Measurements from ENCODE around the gene TRIO.
"Not testable (repeated sequence)": the region's sequence is repeated elsewhere in the genome, so short reads cannot be mapped to it uniquely, and the experiment has no call there.

TRIO gene

DNA sequence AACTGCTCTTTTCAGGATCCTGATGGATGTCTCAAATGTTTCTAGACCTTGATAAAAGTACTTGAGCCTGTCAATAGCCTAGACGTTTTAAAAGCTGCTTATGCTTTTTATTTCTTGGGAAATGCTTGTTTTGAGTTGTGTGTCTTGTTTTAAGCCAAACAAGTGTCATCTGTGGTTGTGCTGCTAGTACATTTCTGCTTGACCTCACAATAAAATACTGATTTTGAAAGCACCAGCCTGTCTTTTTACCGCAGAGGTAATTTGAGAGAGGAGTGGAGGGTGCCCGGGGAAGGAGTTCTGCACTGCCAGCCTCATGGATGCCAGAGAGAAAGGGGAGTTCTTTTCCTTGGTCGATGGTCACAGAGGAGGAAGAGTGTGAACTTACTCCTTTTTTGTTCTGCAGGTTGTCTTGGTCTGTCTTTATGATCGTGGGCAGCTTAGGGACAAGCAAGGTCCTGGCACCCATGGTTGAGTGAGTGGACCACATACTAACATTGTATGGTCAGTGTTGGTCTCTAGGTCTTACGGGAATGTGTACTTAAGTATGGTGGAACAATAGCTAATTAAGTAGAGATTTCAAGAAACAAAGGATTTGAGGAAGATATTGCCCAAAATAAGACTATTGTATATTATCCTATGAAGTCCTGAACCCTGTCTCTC is 61.0 kb downstream of the TRIO start:
- TF ChIP-seq, protein P1, sequence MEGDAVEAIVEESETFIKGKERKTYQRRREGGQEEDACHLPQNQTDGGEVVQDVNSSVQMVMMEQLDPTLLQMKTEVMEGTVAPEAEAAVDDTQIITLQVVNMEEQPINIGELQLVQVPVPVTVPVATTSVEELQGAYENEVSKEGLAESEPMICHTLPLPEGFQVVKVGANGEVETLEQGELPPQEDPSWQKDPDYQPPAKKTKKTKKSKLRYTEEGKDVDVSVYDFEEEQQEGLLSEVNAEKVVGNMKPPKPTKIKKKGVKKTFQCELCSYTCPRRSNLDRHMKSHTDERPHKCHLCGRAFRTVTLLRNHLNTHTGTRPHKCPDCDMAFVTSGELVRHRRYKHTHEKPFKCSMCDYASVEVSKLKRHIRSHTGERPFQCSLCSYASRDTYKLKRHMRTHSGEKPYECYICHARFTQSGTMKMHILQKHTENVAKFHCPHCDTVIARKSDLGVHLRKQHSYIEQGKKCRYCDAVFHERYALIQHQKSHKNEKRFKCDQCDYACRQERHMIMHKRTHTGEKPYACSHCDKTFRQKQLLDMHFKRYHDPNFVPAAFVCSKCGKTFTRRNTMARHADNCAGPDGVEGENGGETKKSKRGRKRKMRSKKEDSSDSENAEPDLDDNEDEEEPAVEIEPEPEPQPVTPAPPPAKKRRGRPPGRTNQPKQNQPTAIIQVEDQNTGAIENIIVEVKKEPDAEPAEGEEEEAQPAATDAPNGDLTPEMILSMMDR (IDR thresholded peaks at IDR 0.05; ENCODE audit: low read depth, low read length), result no peak
- H3K4me3 ChIP-seq (replicated peaks in 1 of 2; ENCODE audit: low read depth in 2 of 2, low read length in 2 of 2), result no peak overlapping the region
- peak in 1 of 2 donors; percentile 28 for DNase-seq (ENCODE audit: low read depth in 2 of 2)

DNA sequence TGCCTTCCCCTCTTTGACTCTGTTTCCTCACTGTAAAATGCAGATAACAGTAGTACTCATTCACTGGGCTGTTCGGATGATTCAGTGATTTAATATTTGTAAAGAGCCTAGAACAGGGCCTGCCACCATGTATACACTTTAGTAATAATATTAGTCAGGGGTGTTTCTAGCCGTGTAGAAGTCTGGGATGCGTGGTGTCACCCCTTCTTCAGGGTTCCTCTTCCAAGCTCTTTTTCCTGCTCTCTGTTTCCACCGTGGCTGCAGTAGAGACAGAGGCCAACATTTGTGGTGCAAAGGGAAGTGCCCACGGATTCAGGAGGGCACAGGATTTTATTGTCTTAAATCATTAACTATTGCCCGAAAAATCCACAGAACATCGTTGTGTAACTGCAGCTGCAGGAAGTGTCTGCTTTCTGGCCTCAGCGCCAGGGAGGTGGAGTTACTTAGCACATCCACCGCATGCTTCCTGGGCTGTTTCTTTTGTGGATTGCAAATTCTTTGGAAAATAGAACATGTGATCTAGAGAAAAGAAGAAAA is 61.7 kb downstream of the TRIO start:
- TF ChIP-seq, protein P1 (IDR thresholded peaks at IDR 0.05; ENCODE audit: low read depth, low read length), result no peak
- peak; percentile 90 to 94 for DNase-seq (ENCODE audit: low read depth in 2 of 2)
- H3K4me3 ChIP-seq (replicated peaks in 1 of 2; ENCODE audit: low read depth in 2 of 2, low read length in 2 of 2), result peak overlapping the region in 1 of 2 donors; percentile 14

DNA sequence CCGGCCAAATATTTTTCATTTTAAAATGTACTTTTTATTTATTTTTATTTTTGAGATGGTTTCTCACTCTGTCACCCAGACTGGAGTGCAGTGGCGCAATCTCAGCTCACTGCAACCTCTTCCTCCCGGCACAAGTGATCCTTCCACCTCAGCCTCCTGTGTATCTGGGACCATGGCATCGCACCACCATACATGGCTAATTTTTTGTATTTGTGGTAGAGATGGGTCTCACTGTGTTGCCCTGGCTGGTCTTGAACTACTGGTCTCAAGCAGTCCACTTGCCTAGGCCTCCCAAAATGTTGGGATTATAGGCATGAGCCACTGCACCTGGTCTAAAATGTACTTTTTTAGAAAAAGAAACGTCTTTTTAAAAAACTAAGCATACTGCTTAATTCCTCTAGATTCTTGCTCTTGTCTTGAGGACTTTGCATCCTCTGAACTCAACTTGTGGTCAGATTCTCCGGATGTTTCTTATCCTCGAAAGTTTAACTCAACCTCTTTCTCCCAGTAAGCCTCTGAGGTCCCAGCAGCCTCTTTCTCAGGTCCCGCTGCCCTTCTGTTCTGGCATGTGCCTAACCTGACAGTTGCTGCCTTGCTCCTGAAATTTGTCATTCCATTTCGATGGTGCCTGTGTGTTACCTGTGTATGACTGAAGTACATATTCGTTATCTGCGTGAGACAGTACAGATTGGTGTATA is 63.0 kb downstream of the TRIO start:
- H3K4me3 ChIP-seq (replicated peaks in 1 of 2; ENCODE audit: low read depth in 2 of 2, low read length in 2 of 2), result no peak overlapping the region
- TF ChIP-seq, protein P1 (IDR thresholded peaks at IDR 0.05; ENCODE audit: low read depth, low read length), result no peak
- no peak for DNase-seq (ENCODE audit: low read depth in 2 of 2)

DNA sequence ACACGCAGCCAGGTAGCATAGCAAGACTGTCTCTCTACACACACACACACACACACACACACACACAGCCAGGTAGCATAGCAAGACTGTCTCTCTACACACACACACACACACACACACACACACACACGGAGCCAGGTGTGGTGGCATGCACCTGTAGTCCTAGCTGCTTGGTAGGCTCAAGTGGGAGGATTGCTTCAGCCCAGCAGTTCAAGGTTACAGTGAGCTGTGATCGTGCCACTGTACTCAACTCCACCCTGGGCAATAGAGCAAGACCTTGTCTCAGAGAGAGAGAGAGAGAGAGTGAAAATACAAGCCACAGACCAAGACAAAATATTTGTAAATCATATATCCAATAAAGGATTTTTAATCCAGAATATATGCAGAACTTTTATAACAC is 64.3 kb downstream of the TRIO start:
- peak in 1 of 2 donors; percentile 57 for DNase-seq (ENCODE audit: low read depth in 2 of 2)
- H3K4me3 ChIP-seq (replicated peaks in 1 of 2; ENCODE audit: low read depth in 2 of 2, low read length in 2 of 2), result not testable (repeated sequence)

DNA sequence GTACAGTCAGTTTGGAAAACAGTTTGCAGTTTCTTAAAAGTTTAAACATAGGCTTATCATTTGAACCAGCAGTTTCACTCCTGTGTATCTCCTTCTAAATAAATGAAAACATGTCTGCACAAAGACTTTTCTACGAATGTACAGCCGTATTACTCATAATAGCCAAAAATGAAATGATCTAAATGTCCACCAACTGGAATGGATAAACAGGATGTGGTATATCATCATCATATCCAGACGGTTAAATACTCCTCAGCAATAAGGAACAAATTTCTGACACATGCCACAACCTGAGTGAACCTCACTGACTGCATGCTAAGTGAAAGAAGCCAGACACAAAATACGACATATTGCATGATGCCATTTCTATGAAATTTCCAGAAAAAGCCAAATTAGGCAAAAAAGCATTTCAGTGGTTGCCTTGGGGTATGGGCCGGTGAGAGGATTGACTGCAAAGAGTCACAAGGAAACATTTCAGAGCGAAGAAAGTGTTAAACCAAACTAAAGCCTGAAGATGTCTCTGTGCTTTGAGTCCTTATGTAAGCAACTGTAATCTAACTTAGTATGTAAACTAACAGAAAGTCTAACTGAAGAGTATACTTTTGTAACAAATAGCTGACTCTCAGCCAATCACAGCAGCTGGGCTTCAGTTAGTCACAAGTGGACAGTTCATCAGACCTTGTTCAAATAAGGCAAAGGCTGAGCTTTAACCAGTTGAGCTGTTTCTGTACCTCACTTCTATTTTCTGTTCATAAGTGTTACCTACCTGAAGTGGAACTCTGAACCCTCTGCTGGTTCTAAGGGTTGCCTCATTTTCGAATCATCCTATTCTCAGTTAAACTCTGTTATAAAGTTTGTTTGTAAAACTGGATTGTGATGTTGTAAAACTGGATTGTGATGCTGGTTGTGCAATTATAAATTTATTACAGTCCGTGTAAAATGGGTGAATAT is 65.2 kb downstream of the TRIO start:
- TF ChIP-seq, protein P1 (IDR thresholded peaks at IDR 0.05; ENCODE audit: low read depth, low read length), result no peak
- peak overlapping the region in 1 of 2 donors; percentile 15 for H3K4me3 ChIP-seq (replicated peaks in 1 of 2; ENCODE audit: low read depth in 2 of 2, low read length in 2 of 2)
- DNase-seq (ENCODE audit: low read depth in 2 of 2), result peak; percentile 69 to 95

DNA sequence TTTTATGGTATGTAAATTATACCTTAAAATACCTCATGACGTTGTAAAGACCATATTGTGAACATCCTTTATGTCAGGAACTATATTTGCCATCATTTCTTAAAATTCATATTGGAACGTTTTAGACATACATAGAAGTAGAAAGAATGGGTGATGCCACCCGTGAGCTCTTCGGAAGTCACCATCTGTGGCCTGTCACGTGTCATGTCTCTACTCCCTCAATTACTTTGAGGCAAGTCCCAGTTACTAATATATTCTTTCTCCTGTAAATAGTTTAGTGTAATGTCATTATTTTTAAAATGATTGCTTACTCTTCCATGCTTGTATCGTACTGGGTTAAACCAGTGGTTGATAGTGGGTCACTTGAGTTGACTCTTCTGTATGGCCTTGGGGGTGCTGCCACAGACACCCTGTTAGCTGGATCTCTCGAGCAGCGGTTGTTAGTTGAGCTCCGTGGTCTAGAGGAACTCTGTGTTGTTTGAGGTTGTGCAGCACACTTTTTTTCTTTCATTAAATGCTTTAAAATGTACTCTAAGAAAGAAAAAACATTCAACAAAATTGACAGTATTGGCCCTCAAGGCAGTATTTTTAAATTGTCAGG is 66.2 kb downstream of the TRIO start:
- no peak overlapping the region for H3K4me3 ChIP-seq (replicated peaks in 1 of 2; ENCODE audit: low read depth in 2 of 2, low read length in 2 of 2)
- no peak for DNase-seq (ENCODE audit: low read depth in 2 of 2)
- TF ChIP-seq, protein P1 (IDR thresholded peaks at IDR 0.05; ENCODE audit: low read depth, low read length), result no peak

All from cardiac fibroblast (primary cell).